GM19193 (cell line): ENCODE results near the gene IFITM1.
A peak's percentile ranks its signal among the peaks of the same experiment; 100 is the strongest.

Source experiments
- POLR2A ChIP-seq: IDR thresholded peaks from 4 replicates; pipeline ENCODE4 v1.6.1; 2011; ENCODE audit not compliant: insufficient read depth, insufficient read length; ENCODE audit errors: extremely low read depth

Gene IFITM1

GRCh38 chr11:288478-289397 lies 25.1 kb upstream of the IFITM1 start, which contains the start of gene PGGHG:
TSS of gene PGGHG (plus strand) at chr11:289126. CDS start at chr11:289817, 691 bp downstream.
- peak; percentile 42 for TF ChIP-seq POLR2A

- TF ChIP-seq POLR2A: no peak
Measured at GRCh38 chr11:289398-289711, 24.5 kb upstream of the IFITM1 start.

GRCh38 chr11:289712-290620 lies 23.9 kb upstream of the IFITM1 start:
- no peak for TF ChIP-seq POLR2A

GRCh38 chr11:290621-291231 lies 23.1 kb upstream of the IFITM1 start:
- no peak for TF ChIP-seq POLR2A

GRCh38 chr11:291281-292210 lies 22.3 kb upstream of the IFITM1 start:
- TF ChIP-seq POLR2A: no peak

GRCh38 chr11:292211-293121 lies 21.4 kb upstream of the IFITM1 start:
- TF ChIP-seq POLR2A: no peak

- no peak for TF ChIP-seq POLR2A
Measured at GRCh38 chr11:293271-293851, 20.5 kb upstream of the IFITM1 start.

GRCh38 chr11:293852-294661 lies 19.8 kb upstream of the IFITM1 start:
- no peak for TF ChIP-seq POLR2A

- TF ChIP-seq POLR2A: no peak
Measured at GRCh38 chr11:294780-295179, 19.1 kb upstream of the IFITM1 start.

GRCh38 chr11:295351-296170 lies 18.3 kb upstream of the IFITM1 start:
- TF ChIP-seq POLR2A: no peak

GRCh38 chr11:296171-297050 lies 17.4 kb upstream of the IFITM1 start:
- no peak for TF ChIP-seq POLR2A
